ENCODE results near the gene TOP2B.
A peak's percentile ranks its signal among the peaks of the same experiment; 100 is the strongest.

Gene TOP2B

GRCh38 chr3:25687742-25688141 is 23.0 kb upstream of the TOP2B start:
- no peaks in the 10 kb centered on the region for H3F3A ChIP-seq (ENCODE audit: low read depth)
- H3K4me2 ChIP-seq (ENCODE audit: low read depth, low read length, poor library complexity, severe bottlenecking) = peak overlapping the region; percentile 13
- no peaks in the 10 kb centered on the region for H3K9me2 ChIP-seq (replicated peaks; ENCODE audit: low read depth, low read length)
- no peaks in the 10 kb centered on the region for H3K9me3 ChIP-seq (ENCODE audit: insufficient read depth, low read depth, low read length)
- H3K4me1 ChIP-seq (ENCODE audit: insufficient read depth, low read length, poor library complexity, severe bottlenecking) = peaks cover 27% of the 10 kb centered on the region
- H2AFZ ChIP-seq (ENCODE audit: low read length) = peak overlapping the region; percentile 21; the same call in 1 of the 2 replicates
- no peaks in the 10 kb centered on the region for H3K79me2 ChIP-seq (ENCODE audit: insufficient read depth, low read length)
- H3K9ac ChIP-seq (ENCODE audit: low read depth, low read length, poor library complexity, severe bottlenecking) = no peak overlapping the region
- H3K4me3 ChIP-seq (ENCODE audit: low read length, poor library complexity, severe bottlenecking) = no peak overlapping the region
- no peaks in the 10 kb centered on the region for H4K20me1 ChIP-seq (ENCODE audit: insufficient read depth, low read length, poor library complexity, severe bottlenecking)
- TF ChIP-seq EZH2phosphoT487 (IDR thresholded peaks at IDR 0.05; ENCODE audit: borderline replicate concordance) = no peak
- TF ChIP-seq, protein P1, sequence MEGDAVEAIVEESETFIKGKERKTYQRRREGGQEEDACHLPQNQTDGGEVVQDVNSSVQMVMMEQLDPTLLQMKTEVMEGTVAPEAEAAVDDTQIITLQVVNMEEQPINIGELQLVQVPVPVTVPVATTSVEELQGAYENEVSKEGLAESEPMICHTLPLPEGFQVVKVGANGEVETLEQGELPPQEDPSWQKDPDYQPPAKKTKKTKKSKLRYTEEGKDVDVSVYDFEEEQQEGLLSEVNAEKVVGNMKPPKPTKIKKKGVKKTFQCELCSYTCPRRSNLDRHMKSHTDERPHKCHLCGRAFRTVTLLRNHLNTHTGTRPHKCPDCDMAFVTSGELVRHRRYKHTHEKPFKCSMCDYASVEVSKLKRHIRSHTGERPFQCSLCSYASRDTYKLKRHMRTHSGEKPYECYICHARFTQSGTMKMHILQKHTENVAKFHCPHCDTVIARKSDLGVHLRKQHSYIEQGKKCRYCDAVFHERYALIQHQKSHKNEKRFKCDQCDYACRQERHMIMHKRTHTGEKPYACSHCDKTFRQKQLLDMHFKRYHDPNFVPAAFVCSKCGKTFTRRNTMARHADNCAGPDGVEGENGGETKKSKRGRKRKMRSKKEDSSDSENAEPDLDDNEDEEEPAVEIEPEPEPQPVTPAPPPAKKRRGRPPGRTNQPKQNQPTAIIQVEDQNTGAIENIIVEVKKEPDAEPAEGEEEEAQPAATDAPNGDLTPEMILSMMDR (conservative IDR thresholded peaks at IDR 0.05; ENCODE audit: low read length) = no peak
- no peaks in the 10 kb centered on the region for H3K36me3 ChIP-seq (ENCODE audit: insufficient read depth, low read length)
- H3K27me3 ChIP-seq (ENCODE audit: insufficient read depth, low read length, poor library complexity, severe bottlenecking) = no peaks in the 10 kb centered on the region

- no peaks in the 10 kb centered on the region for H3K9me3 ChIP-seq (ENCODE audit: insufficient read depth, low read depth, low read length)
These were observed 22.1 kb upstream of the TOP2B start for GRCh38 chr3:25686766-25687165.

DNA sequence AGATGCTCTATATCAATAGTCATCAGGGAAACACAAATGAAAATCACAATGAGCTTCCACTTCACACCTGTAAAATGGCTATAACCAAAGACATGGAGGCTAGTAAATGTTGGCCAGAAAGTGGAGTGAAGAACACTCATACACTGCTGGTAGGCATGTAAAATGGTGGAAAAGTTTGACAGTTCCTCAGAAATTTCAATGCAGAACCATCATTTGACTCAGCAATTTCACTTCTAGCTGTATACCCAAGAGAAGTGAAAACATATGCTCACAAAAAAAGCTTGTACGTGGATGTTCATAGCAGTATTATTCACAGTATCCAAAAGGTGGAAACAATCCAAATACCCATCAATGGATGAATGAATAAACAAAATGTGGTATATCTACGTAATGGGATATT is 19.2 kb upstream of the TOP2B start:
- H3K4me3 ChIP-seq (ENCODE audit: low read length, poor library complexity, severe bottlenecking) = no peak overlapping the region
- no peaks in the 10 kb centered on the region for H4K20me1 ChIP-seq (ENCODE audit: insufficient read depth, low read length, poor library complexity, severe bottlenecking)
- H3K9me3 ChIP-seq (ENCODE audit: insufficient read depth, low read depth, low read length) = no peaks in the 10 kb centered on the region
- H2AFZ ChIP-seq (ENCODE audit: low read length) = no peak overlapping the region
- peaks cover 10% of the 10 kb centered on the region for H3K4me1 ChIP-seq (ENCODE audit: insufficient read depth, low read length, poor library complexity, severe bottlenecking)
- no peaks in the 10 kb centered on the region for H3K79me2 ChIP-seq (ENCODE audit: insufficient read depth, low read length)
- TF ChIP-seq, protein P1 (conservative IDR thresholded peaks at IDR 0.05; ENCODE audit: low read length) = no peak
- no peak for TF ChIP-seq EZH2phosphoT487 (IDR thresholded peaks at IDR 0.05; ENCODE audit: borderline replicate concordance)
- no peaks in the 10 kb centered on the region for H3K36me3 ChIP-seq (ENCODE audit: insufficient read depth, low read length)
- H3F3A ChIP-seq (ENCODE audit: low read depth) = no peaks in the 10 kb centered on the region
- no peak overlapping the region for H3K4me2 ChIP-seq (ENCODE audit: low read depth, low read length, poor library complexity, severe bottlenecking)
- no peak overlapping the region for H3K9ac ChIP-seq (ENCODE audit: low read depth, low read length, poor library complexity, severe bottlenecking)
- H3K9me2 ChIP-seq (replicated peaks; ENCODE audit: low read depth, low read length) = no peaks in the 10 kb centered on the region
- H3K27me3 ChIP-seq (ENCODE audit: insufficient read depth, low read length, poor library complexity, severe bottlenecking) = no peaks in the 10 kb centered on the region

More at GRCh38 chr3:25686766-25687165, 22.1 kb upstream of the TOP2B start:
- no peaks in the 10 kb centered on the region for H3K79me2 ChIP-seq (ENCODE audit: insufficient read depth, low read length)
- no peaks in the 10 kb centered on the region for H3K36me3 ChIP-seq (ENCODE audit: insufficient read depth, low read length)
- H2AFZ ChIP-seq (ENCODE audit: low read length) = no peak overlapping the region
- H3K9me2 ChIP-seq (replicated peaks; ENCODE audit: low read depth, low read length) = no peaks in the 10 kb centered on the region
- peaks cover 22% of the 10 kb centered on the region for H3K4me1 ChIP-seq (ENCODE audit: insufficient read depth, low read length, poor library complexity, severe bottlenecking)
- no peak overlapping the region for H3K9ac ChIP-seq (ENCODE audit: low read depth, low read length, poor library complexity, severe bottlenecking)
- no peak overlapping the region for H3K4me2 ChIP-seq (ENCODE audit: low read depth, low read length, poor library complexity, severe bottlenecking)
- TF ChIP-seq, protein P1 (conservative IDR thresholded peaks at IDR 0.05; ENCODE audit: low read length) = no peak
- no peak for TF ChIP-seq EZH2phosphoT487 (IDR thresholded peaks at IDR 0.05; ENCODE audit: borderline replicate concordance)
- H3F3A ChIP-seq (ENCODE audit: low read depth) = no peaks in the 10 kb centered on the region
- H4K20me1 ChIP-seq (ENCODE audit: insufficient read depth, low read length, poor library complexity, severe bottlenecking) = no peaks in the 10 kb centered on the region
- no peaks in the 10 kb centered on the region for H3K27me3 ChIP-seq (ENCODE audit: insufficient read depth, low read length, poor library complexity, severe bottlenecking)
- H3K4me3 ChIP-seq (ENCODE audit: low read length, poor library complexity, severe bottlenecking) = no peak overlapping the region
